C4-2B (cell line): Measurements from ENCODE around the gene PHYHIPL.

Source experiments
- CTCF ChIP-seq: fragments of 450-650 bp; conservative IDR thresholded peaks from 2 replicates; pipeline ENCODE4 v1.5.1; 2017; ENCODE audit warnings: mild to moderate bottlenecking
- ZFX ChIP-seq: fragments of 450-650 bp; IDR thresholded peaks from 2 replicates; pipeline ENCODE4 v1.6.1; 2017

GRCh38 chr10:59252491-59252890 lies 76.0 kb downstream of the PHYHIPL start:
- no peak for TF ChIP-seq CTCF
- no peak for TF ChIP-seq ZFX
